Pancreas (tissue), 10 donors: ENCODE results near the gene GFPT1. TPM values are rescaled to one million over a fixed set of nuclear protein-coding genes. Genes with fewer than 3 reads are reported as not detected.

Experiments
- ATAC-seq, 4 donors: fragments of 200-7000 bp; cut with Tn5 transposase; one replicate each; pipeline versions ENCODE4 v1.8.0 to v1.9.1; 2020; ENCODE audit warnings: mild to moderate bottlenecking in 4 of 4, moderate library complexity in 4 of 4
- DNase-seq, 6 donors: peaks; one replicate each; pipeline ENCODE4 v3.0.0-alpha.2; 2020
- FAIRE-seq: peaks from 2 replicates; lab custom pipeline; 2012; peaks lifted over from hg19 to GRCh38; lab: Jason Lieb, UNC
- H3K27ac ChIP-seq, 4 donors: fragments of 200-600 bp; sonication (generic); 1 replicate in 3 of 4; 2 replicates in 1 of 4; pipeline versions ENCODE4 v1.5.0 to v1.8.0; 2020
- H3K27me3 ChIP-seq, 4 donors: fragments of 200-600 bp; one replicate each; pipeline ENCODE4 v1.8.0; 2021
- H3K36me3 ChIP-seq, 3 donors: fragments of 200-600 bp; sonication (generic) in 1 of 3; one replicate each; pipeline versions ENCODE4 v1.5.0 to v1.8.0; 2020 to 2021
- H3K4me1 ChIP-seq, 3 donors: fragments of 200-600 bp; one replicate each; pipeline ENCODE4 v1.8.0; 2021
- H3K4me3 ChIP-seq, 4 donors: fragments of 200-600 bp; sonication (generic) in 2 of 4; one replicate each; pipeline versions ENCODE4 v1.5.0 to v1.8.0; 2020 to 2021
- H3K9me3 ChIP-seq, 4 donors: fragments of 200-600 bp; one replicate each; pipeline ENCODE4 v1.8.0; 2021
- CTCF ChIP-seq, 4 donors: fragments of 200-600 bp; sonication (generic) in 3 of 4; IDR thresholded peaks; one replicate each; pipeline versions ENCODE4 v1.5.0 to v1.8.0; 2021; ENCODE audit warnings: antibody characterized with exemption in 4 of 4
- WGBS, 2 donors: extraction: QIAGEN DNeasy Blood & Tissue Kit; methylation state at CpG; one replicate each; pipeline ENCODE4 v1.1.7; 2013; 5-methylcytosine and 5-hydroxymethylcytosine counted together
- intact Hi-C, 3 donors: fragments of 100-400 bp; cut with DNase I; formaldehyde crosslinking; loops; one replicate each; pipeline versions ENCODE4 v1.11.1 to v1.14.2; 2022
- polyA plus RNA-seq, 2 donors: library from polyadenylated mRNA; stranded (reverse); fragments of 200-250 nt; gene quantifications; one replicate each; pipeline ENCODE4 v1.2.3, GENCODE V29; 2013
- total RNA-seq, 6 donors: library from RNA; stranded (reverse); fragmentation: NEBNext Ultra II Directional in 4 of 6; extraction: Animal tissue kit (Norgen Biotek cat#: 25700) in 4 of 6; gene quantifications; one replicate each; pipeline versions ENCODE4 v1.2.1 to v1.2.4, GENCODE V29; 2021 to 2023
- donor health status: healthy with polysubstance abuse.
- donor health status: DM: no; HTN: no; CAD: no; lungs with moderate emphysema.
- donor health status: DM: no; HTN: no; CAD: no.
- donor health status: control.
- donor health status: control.
- donor health status: Bipolar disorder and iron deficiency.
- donor health status: DM: yes; HTN: yes; CAD: no.
- donor health status: DM: no; HTN: no; CAD: no.
- donor health status: DM: no; HTN: no; CAD: no.
- donor health status: DM: yes; HTN: yes; CAD: no.

Gene GFPT1
- total and polyA plus RNA-seq, 8 donors = 7.8 to 78.0 (median 40.2) TPM

- TF ChIP-seq CTCF (IDR thresholded peaks at IDR 0.05) = no peak
- intact Hi-C loops = loop anchor here in 1 of 3 donors (10.0 kb wide), 1 partner anchor 48 kb away; the partner anchor contains the start of gene NFU1
- Histone ChIP-seq H3K27ac (peak overlapping the region; percentile 72 to 97 (median 86)), H3K4me3 (peak overlapping the region; percentile 75 to 92 (median 88)), H3K36me3 (no peaks in the 10 kb centered on the region), H3K9me3 (no peaks in the 10 kb centered on the region), H3K4me1 (peaks cover 3 to 31% (median 17%) of the 10 kb centered on the region in 3 donors), H3K27me3 (no peaks in the 10 kb centered on the region)
- FAIRE-seq (no peak), ATAC-seq (peak; percentile 2 to 4 (median 2)), DNase-seq (no peak)
- 3% methylated on average over 6 of the region's 6 CpGs for WGBS, 2 donors
Measured at GRCh38 chr2:69386360-69386759, 667 bp downstream of the GFPT1 start.

- Histone ChIP-seq H3K27ac (peak overlapping the region in 2 of 4 donors; percentile 94 to 97), H3K9me3 (no peaks in the 10 kb centered on the region), H3K4me3 (peak overlapping the region in 3 of 4 donors; percentile 75 to 90 (median 87)), H3K36me3 (no peaks in the 10 kb centered on the region), H3K27me3 (no peaks in the 10 kb centered on the region), H3K4me1 (peaks cover under 1 to 30% (median 21%) of the 10 kb centered on the region in 3 donors)
- 31 to 42% methylated on average over 8 of the region's 8 CpGs for WGBS, 2 donors
- TF ChIP-seq CTCF (IDR thresholded peaks at IDR 0.05) = no peak
- FAIRE-seq (no peak), ATAC-seq (no peak), DNase-seq (no peak)
- intact Hi-C loops = loop anchor here in 1 of 3 donors (10.0 kb wide), 1 partner anchor 49 kb away; the partner anchor contains the start of gene NFU1
Measured at GRCh38 chr2:69385443-69386151, 1.4 kb downstream of the GFPT1 start.

DNA sequence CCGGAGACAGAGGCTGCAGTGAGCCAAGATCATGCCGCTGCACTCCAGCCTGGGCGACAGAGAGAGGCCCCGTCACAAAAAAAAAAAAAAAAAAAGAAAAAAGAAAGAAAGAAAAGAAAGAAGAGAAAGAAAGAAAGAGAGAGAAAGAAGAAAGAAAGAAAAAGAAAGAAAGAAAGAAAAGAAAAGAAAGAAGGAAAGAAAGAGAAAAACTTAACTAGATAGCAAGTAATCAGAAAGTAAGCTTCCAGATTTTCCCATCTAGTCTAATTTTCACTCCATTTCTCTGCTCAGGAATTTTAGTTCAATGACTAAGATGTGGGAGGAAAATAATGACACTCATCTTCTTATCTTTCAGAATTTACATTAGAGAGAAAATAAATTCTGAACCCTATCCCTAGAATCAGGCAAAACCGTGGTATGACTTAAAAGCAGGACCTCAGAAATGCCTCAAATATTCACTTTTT, 2.4 kb downstream of the GFPT1 start:
- no peak for FAIRE-seq
- peak overlapping the region in 1 of 4 donors; percentile 94 for H3K27ac ChIP-seq
- no peak for DNase-seq
- 39 to 51% methylated on average over 5 of the region's 5 CpGs for WGBS, 2 donors
- intact Hi-C loops = loop anchor here in 1 of 3 donors (10.0 kb wide), 1 partner anchor 50 kb away; the partner anchor contains the start of gene NFU1
- no peaks in the 10 kb centered on the region for H3K9me3 ChIP-seq
- H3K36me3 ChIP-seq = no peaks in the 10 kb centered on the region
- no peak for ATAC-seq
- H3K4me1 ChIP-seq = peaks cover 2 to 26% (median 21%) of the 10 kb centered on the region in 3 donors
- H3K4me3 ChIP-seq = peak overlapping the region in 2 of 4 donors; percentile 8 to 87
- H3K27me3 ChIP-seq = no peaks in the 10 kb centered on the region
- TF ChIP-seq CTCF (IDR thresholded peaks at IDR 0.05) = no peak

- intact Hi-C loops = loop anchor here in 1 of 3 donors (10.0 kb wide), 1 partner anchor 52 kb away; the partner anchor contains the start of gene NFU1
- Histone ChIP-seq H3K27ac (peak overlapping the region in 2 of 4 donors; percentile 48 to 69), H3K36me3 (no peaks in the 10 kb centered on the region), H3K27me3 (no peaks in the 10 kb centered on the region), H3K4me1 (peaks cover 2 to 30% (median 26%) of the 10 kb centered on the region in 3 donors), H3K4me3 (no peak overlapping the region), H3K9me3 (no peaks in the 10 kb centered on the region)
- no peak for TF ChIP-seq CTCF (IDR thresholded peaks at IDR 0.05)
- 66 to 80% methylated on average over 7 of the region's 7 CpGs for WGBS, 2 donors
- no peak for ATAC-seq
- no peak for FAIRE-seq
- DNase-seq = no peak
Measured at GRCh38 chr2:69383176-69383812, 3.7 kb downstream of the GFPT1 start.
